H1 (cell line): ENCODE measurements around the gene ACTR2. TPM values are rescaled to one million over a fixed set of nuclear protein-coding genes. Genes with fewer than 3 reads are reported as not detected.

ENCODE experiments used
- ASH2L ChIP-seq: fragments of 200-600, 300-600 bp; sonication (generic); IDR thresholded peaks from one replicate; pipeline ENCODE4 v1.7.1; 2017; ENCODE audit warnings: low read length
- EGR1 ChIP-seq: IDR thresholded peaks from 2 replicates; pipeline ENCODE4 v1.6.1; 2011; ENCODE audit warnings: low read depth, low read length, borderline replicate concordance
- RNF2 ChIP-seq: fragments of 200-900, 300-1000 bp; sonication (generic); IDR thresholded peaks from 2 replicates; pipeline ENCODE4 v1.7.1; 2016; ENCODE audit warnings: borderline replicate concordance, low read depth, mild to moderate bottlenecking, antibody characterized with exemption, low read length; ENCODE audit not compliant: poor library complexity, severe bottlenecking; ENCODE audit errors: missing control alignments
- SUZ12 ChIP-seq: fragments of 200-600 bp; sonication (generic); IDR thresholded peaks from 2 replicates; pipeline ENCODE4 v1.6.1; 2012; ENCODE audit warnings: mild to moderate bottlenecking, inconsistent platforms, low read length, moderate library complexity, mixed read lengths
- TCF12 ChIP-seq: IDR thresholded peaks from 2 replicates; pipeline ENCODE4 v1.6.1; 2011; ENCODE audit warnings: low read depth, mild to moderate bottlenecking, low read length
- YY1 ChIP-seq: IDR thresholded peaks from 2 replicates; pipeline ENCODE4 v1.6.1; 2011; ENCODE audit warnings: low read depth, mild to moderate bottlenecking, low read length
- polyA plus RNA-seq, 7 experiments: library from polyadenylated mRNA; depleted of rRNA in 3 of 7; stranded (reverse) in 5 of 7; unstranded in 2 of 7; fragments of >200 nt in 5 of 7; fragments of 200-250 nt in 2 of 7; gene quantifications; 1 replicate in 5 of 7; 2 replicates in 1 of 7; 4 replicates in 1 of 7; pipeline versions ENCODE4 v1.2.1 to v1.2.3, GENCODE V29; 2011 to 2013; ENCODE audit warnings: missing spikeins in 2 of 7, mixed read lengths in 2 of 7
- total RNA-seq: library from RNA; stranded (reverse); fragmentation: NEBNext Ultra II Directional; extraction: Animal tissue kit (Norgen Biotek cat#: 25700); gene quantifications from 2 replicates; pipeline ENCODE4 v1.2.1, GENCODE V29; 2021
- TF ChIP-seq, protein P1 (sequence below): fragments of 300-600 bp; sonication (generic); IDR thresholded peaks from 2 replicates; pipeline ENCODE4 v1.7.1; 2012; ENCODE audit warnings: low read length, moderate library complexity, mild to moderate bottlenecking, inconsistent platforms; ENCODE audit not compliant: insufficient replicate concordance
- TF ChIP-seq, protein P2 (sequence below), 3 experiments: IDR thresholded peaks; 1 replicate in 2 of 3; 2 replicates in 1 of 3; pipeline versions ENCODE4 v1.5.1 to v1.6.1; 2011; ENCODE audit warnings: low read length in 3 of 3, mild to moderate bottlenecking in 3 of 3, inconsistent platforms in 2 of 3, low read depth in 1 of 3, moderate library complexity in 1 of 3; ENCODE audit not compliant: insufficient read depth in 1 of 3; ENCODE audit errors: control extremely low read depth in 1 of 3

ACTR2 gene
- total and polyA plus RNA-seq, 2 of the 8 experiments (the other 6 are each of a cell fraction or from before 2014, with no cell fraction given), result 28.3 to 171 TPM

DNA sequence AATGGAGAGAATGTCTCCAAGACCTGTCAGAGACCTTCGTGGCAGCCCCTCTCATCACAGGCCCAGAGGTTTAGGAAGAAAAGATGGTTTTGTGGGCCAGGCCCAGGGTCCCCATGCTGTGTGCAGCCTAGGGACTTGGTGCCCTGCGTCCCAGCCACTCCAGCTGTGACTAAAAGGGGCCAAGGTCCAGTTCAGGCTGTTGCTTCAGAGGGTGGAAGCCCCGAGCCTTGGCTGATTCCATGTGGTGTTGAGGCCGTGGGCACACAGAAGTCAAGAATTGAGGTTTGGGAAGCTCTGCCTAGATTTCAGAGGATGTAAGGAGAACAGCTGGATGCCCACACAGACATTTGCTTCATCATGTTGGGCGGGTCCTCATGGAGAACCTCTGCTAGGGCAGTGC is 45.1 kb upstream of the ACTR2 start (continued):
- TF ChIP-seq, protein P1, sequence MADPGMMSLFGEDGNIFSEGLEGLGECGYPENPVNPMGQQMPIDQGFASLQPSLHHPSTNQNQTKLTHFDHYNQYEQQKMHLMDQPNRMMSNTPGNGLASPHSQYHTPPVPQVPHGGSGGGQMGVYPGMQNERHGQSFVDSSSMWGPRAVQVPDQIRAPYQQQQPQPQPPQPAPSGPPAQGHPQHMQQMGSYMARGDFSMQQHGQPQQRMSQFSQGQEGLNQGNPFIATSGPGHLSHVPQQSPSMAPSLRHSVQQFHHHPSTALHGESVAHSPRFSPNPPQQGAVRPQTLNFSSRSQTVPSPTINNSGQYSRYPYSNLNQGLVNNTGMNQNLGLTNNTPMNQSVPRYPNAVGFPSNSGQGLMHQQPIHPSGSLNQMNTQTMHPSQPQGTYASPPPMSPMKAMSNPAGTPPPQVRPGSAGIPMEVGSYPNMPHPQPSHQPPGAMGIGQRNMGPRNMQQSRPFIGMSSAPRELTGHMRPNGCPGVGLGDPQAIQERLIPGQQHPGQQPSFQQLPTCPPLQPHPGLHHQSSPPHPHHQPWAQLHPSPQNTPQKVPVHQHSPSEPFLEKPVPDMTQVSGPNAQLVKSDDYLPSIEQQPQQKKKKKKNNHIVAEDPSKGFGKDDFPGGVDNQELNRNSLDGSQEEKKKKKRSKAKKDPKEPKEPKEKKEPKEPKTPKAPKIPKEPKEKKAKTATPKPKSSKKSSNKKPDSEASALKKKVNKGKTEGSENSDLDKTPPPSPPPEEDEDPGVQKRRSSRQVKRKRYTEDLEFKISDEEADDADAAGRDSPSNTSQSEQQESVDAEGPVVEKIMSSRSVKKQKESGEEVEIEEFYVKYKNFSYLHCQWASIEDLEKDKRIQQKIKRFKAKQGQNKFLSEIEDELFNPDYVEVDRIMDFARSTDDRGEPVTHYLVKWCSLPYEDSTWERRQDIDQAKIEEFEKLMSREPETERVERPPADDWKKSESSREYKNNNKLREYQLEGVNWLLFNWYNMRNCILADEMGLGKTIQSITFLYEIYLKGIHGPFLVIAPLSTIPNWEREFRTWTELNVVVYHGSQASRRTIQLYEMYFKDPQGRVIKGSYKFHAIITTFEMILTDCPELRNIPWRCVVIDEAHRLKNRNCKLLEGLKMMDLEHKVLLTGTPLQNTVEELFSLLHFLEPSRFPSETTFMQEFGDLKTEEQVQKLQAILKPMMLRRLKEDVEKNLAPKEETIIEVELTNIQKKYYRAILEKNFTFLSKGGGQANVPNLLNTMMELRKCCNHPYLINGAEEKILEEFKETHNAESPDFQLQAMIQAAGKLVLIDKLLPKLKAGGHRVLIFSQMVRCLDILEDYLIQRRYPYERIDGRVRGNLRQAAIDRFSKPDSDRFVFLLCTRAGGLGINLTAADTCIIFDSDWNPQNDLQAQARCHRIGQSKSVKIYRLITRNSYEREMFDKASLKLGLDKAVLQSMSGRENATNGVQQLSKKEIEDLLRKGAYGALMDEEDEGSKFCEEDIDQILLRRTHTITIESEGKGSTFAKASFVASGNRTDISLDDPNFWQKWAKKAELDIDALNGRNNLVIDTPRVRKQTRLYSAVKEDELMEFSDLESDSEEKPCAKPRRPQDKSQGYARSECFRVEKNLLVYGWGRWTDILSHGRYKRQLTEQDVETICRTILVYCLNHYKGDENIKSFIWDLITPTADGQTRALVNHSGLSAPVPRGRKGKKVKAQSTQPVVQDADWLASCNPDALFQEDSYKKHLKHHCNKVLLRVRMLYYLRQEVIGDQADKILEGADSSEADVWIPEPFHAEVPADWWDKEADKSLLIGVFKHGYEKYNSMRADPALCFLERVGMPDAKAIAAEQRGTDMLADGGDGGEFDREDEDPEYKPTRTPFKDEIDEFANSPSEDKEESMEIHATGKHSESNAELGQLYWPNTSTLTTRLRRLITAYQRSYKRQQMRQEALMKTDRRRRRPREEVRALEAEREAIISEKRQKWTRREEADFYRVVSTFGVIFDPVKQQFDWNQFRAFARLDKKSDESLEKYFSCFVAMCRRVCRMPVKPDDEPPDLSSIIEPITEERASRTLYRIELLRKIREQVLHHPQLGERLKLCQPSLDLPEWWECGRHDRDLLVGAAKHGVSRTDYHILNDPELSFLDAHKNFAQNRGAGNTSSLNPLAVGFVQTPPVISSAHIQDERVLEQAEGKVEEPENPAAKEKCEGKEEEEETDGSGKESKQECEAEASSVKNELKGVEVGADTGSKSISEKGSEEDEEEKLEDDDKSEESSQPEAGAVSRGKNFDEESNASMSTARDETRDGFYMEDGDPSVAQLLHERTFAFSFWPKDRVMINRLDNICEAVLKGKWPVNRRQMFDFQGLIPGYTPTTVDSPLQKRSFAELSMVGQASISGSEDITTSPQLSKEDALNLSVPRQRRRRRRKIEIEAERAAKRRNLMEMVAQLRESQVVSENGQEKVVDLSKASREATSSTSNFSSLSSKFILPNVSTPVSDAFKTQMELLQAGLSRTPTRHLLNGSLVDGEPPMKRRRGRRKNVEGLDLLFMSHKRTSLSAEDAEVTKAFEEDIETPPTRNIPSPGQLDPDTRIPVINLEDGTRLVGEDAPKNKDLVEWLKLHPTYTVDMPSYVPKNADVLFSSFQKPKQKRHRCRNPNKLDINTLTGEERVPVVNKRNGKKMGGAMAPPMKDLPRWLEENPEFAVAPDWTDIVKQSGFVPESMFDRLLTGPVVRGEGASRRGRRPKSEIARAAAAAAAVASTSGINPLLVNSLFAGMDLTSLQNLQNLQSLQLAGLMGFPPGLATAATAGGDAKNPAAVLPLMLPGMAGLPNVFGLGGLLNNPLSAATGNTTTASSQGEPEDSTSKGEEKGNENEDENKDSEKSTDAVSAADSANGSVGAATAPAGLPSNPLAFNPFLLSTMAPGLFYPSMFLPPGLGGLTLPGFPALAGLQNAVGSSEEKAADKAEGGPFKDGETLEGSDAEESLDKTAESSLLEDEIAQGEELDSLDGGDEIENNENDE, result no peak
- TF ChIP-seq RNF2, result no peak
- TF ChIP-seq, protein P2, sequence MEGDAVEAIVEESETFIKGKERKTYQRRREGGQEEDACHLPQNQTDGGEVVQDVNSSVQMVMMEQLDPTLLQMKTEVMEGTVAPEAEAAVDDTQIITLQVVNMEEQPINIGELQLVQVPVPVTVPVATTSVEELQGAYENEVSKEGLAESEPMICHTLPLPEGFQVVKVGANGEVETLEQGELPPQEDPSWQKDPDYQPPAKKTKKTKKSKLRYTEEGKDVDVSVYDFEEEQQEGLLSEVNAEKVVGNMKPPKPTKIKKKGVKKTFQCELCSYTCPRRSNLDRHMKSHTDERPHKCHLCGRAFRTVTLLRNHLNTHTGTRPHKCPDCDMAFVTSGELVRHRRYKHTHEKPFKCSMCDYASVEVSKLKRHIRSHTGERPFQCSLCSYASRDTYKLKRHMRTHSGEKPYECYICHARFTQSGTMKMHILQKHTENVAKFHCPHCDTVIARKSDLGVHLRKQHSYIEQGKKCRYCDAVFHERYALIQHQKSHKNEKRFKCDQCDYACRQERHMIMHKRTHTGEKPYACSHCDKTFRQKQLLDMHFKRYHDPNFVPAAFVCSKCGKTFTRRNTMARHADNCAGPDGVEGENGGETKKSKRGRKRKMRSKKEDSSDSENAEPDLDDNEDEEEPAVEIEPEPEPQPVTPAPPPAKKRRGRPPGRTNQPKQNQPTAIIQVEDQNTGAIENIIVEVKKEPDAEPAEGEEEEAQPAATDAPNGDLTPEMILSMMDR (IDR thresholded peaks at IDR 0.05; ENCODE audit: control extremely low read depth in 1 of 3, insufficient read depth in 1 of 3, low read depth in 1 of 3, low read length in 3 of 3), result no peak
- TF ChIP-seq SUZ12, result no peak
- no peak for TF ChIP-seq TCF12
- no peak for TF ChIP-seq YY1
- no peak for TF ChIP-seq ASH2L
- TF ChIP-seq EGR1, result no peak
